ENCODE data around the gene PIP4P1.
"Not testable (repeated sequence)": the region's sequence is repeated elsewhere in the genome, so short reads cannot be mapped to it uniquely, and the experiment has no call there.

PIP4P1 gene

DNA sequence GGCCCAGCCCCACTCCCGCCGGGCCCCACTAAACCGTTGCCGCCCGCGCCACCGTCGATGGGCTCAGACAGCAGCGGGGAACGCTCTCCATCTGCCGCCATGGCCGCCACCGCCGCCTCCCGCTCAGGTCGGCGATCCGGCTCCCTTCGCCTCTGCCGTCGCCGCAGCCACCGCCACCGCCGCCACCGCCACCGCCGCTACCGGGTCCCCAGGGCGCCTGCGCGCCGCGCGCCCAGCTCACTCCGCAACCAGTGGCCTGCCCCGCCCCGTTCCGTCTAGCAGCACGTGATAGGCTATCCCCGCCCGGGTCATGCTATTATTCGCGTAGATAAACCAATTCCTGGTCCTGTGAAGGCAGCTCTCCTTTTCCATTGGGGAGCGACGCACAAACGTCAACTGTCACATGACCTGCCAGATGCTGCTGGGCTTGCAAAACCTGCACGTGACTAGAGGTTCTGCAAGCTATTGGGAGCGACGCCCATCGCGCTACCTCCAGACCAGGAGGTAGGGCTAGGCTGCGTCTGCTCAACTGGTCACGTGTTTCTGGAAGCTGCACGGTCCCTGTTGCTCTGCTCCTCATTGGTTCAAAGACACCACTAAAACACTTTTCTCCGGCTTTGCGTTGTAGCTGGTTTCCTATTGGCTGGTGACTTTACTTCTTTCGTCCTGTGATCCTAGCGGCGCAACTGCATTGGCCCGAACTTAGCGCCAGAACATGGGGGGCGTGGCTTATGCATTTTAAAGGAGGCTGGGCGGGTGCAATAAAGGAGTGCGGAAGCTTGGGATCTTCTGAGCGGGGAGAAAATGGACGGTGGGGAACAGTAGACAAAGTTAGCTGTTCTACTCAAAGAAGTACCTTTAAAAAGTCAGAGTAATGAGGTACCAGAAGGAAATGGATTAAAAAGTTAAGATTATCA is at the start of gene PIP4P1:
Gene PIP4P1, minus strand, starts transcription at position 210 of the 917 bp plus-strand sequence. Its CDS starts 109 bp downstream, at position 101.
- TF ChIP-seq, protein P1, sequence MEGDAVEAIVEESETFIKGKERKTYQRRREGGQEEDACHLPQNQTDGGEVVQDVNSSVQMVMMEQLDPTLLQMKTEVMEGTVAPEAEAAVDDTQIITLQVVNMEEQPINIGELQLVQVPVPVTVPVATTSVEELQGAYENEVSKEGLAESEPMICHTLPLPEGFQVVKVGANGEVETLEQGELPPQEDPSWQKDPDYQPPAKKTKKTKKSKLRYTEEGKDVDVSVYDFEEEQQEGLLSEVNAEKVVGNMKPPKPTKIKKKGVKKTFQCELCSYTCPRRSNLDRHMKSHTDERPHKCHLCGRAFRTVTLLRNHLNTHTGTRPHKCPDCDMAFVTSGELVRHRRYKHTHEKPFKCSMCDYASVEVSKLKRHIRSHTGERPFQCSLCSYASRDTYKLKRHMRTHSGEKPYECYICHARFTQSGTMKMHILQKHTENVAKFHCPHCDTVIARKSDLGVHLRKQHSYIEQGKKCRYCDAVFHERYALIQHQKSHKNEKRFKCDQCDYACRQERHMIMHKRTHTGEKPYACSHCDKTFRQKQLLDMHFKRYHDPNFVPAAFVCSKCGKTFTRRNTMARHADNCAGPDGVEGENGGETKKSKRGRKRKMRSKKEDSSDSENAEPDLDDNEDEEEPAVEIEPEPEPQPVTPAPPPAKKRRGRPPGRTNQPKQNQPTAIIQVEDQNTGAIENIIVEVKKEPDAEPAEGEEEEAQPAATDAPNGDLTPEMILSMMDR (IDR thresholded peaks at IDR 0.05): peak; percentile 18
- Histone ChIP-seq H3K27ac (peak within 1 kb of the TSS; percentile 88), H3K36me3 (peaks cover 33% of the 10 kb centered on the region), H3K27me3 (no peaks in the 10 kb centered on the region), H3K9me3 (no peaks in the 10 kb centered on the region), H3K4me1 (ENCODE audit: control insufficient read depth in 1 of 2, insufficient read depth in 1 of 2, low read depth in 1 of 2, low read length in 1 of 2) (peaks cover 48 to 54% of the 10 kb centered on the region in 2 experiments), H3K4me3 (ENCODE audit: low read depth in 1 of 2, low read length in 1 of 2) (peak within 1 kb of the TSS; percentile 69 to 80)

DNA sequence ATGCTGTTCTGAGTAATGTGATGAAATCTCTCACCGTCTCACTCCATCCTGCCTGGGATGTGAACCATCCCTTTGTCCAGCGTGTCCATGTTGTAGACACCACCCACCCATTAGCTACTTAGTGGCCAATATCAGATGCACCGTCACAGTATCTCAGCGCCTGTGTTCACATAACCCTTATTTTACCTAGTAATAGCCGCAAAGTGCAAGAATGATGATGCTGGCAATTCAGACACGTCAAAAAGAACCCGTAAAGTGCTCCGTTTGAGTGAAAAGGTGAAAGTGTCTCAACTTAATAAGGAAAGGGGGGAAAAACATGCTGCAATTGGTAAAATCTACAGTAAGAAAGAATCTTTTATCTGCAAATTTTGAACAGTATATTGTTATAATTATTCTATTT is 47.1 kb upstream of the PIP4P1 start:
- TF ChIP-seq, protein P1 (IDR thresholded peaks at IDR 0.05): no peak

DNA sequence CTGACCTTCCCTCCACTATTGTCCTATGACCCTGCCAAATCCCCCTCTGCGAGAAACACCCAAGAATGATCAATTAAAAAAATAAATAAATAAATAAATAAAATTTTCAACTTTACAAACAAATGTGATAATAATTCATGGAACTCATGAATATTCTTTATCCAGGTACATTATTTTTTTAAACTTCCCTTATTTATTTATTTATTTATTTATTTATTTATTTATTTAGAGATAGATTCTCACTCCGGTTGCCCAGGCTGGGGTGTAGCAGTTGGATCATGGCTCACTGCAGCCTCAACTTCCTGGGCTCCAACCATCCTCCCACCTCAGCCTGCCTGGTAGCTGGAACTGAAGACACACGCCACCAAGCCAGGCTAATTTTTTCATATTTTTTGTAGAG is 46.3 kb upstream of the PIP4P1 start:
- not testable (repeated sequence) for H3K4me1 ChIP-seq (ENCODE audit: control insufficient read depth in 1 of 2, insufficient read depth in 1 of 2, low read depth in 1 of 2, low read length in 1 of 2); H3K36me3 ChIP-seq; H3K27me3 ChIP-seq; H3K4me3 ChIP-seq (ENCODE audit: low read depth in 1 of 2, low read length in 1 of 2); H3K9me3 ChIP-seq; H3K27ac ChIP-seq

More for the DNA sequence above, 47.1 kb upstream of the PIP4P1 start:
- Histone ChIP-seq H3K36me3 (no peaks in the 10 kb centered on the region), H3K4me3 (ENCODE audit: low read depth in 1 of 2, low read length in 1 of 2) (no peak overlapping the region), H3K27ac (no peak overlapping the region), H3K9me3 (no peaks in the 10 kb centered on the region), H3K4me1 (ENCODE audit: control insufficient read depth in 1 of 2, insufficient read depth in 1 of 2, low read depth in 1 of 2, low read length in 1 of 2) (peaks cover 8 to 10% of the 10 kb centered on the region in 2 experiments), H3K27me3 (no peaks in the 10 kb centered on the region)

DNA sequence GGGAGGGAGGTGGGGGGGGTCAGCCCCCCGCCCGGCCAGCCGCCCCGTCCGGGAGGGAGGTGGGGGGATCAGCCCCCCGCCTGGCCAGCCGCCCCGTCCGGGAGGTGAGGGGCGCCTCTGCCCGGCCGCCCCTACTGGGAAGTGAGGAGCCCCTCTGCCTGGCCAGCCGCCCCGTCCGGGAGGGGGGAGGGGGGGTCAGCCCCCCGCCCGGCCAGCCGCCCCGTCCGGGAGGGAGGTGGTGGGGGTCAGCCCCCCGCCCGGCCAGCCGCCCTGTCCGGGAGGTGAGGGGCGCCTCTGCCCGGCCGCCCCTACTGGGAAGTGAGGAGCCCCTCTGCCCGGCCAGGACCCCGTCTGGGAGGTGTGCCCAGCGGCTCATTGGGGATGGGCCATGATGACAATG is 45.5 kb upstream of the PIP4P1 start:
- H3K27me3 ChIP-seq; H3K27ac ChIP-seq; H3K36me3 ChIP-seq; H3K9me3 ChIP-seq; H3K4me1 ChIP-seq (ENCODE audit: control insufficient read depth in 1 of 2, insufficient read depth in 1 of 2, low read depth in 1 of 2, low read length in 1 of 2); H3K4me3 ChIP-seq (ENCODE audit: low read depth in 1 of 2, low read length in 1 of 2): not testable (repeated sequence)

DNA sequence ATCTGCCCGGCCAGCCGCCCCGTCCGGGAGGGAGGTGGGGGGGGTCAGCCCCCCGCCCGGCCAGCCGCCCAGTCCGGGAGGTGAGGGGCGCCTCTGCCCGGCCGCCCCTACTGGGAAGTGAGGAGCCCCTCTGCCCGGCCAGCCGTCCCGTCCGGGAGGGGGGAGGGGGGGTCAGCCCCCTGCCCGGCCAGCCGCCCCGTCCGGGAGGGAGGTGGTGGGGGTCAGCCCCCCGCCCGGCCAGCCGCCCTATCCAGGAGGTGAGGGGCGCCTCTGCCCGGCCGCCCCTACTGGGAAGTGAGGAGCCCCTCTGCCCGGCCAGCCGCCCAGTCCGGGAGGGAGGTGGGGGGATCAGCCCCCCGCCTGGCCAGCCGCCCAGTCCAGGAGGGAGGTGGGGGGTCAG is 45.0 kb upstream of the PIP4P1 start:
- not testable (repeated sequence) for H3K4me1 ChIP-seq (ENCODE audit: control insufficient read depth in 1 of 2, insufficient read depth in 1 of 2, low read depth in 1 of 2, low read length in 1 of 2); H3K9me3 ChIP-seq; H3K27me3 ChIP-seq; H3K4me3 ChIP-seq (ENCODE audit: low read depth in 1 of 2, low read length in 1 of 2); H3K27ac ChIP-seq; H3K36me3 ChIP-seq

DNA sequence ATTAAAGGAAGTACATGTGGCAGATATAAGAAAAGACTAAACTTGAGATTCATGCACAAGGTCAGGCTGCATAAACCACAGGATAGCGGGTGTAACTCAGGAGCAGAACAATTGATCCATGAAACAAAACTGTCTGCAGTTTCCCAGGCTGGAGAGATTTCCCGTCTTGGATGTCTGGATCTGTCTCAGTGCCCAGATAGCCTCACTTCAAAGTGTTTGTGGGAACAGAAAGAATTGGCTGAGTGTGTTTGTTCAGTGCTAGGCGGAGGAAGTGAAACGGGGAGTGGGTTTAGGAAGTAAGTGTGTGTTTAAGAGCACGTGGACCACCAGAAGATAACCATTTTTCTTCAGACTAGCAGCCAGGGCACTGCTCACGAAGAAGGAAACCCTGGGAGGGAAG is 42.7 kb upstream of the PIP4P1 start:
- H3K9me3 ChIP-seq: no peaks in the 10 kb centered on the region
- peaks cover 3% of the 10 kb centered on the region in 2 experiments for H3K4me1 ChIP-seq (ENCODE audit: control insufficient read depth in 1 of 2, insufficient read depth in 1 of 2, low read depth in 1 of 2, low read length in 1 of 2)
- no peaks in the 10 kb centered on the region for H3K27me3 ChIP-seq
- H3K4me3 ChIP-seq (ENCODE audit: low read depth in 1 of 2, low read length in 1 of 2): no peak overlapping the region
- no peak overlapping the region for H3K27ac ChIP-seq
- TF ChIP-seq, protein P1 (IDR thresholded peaks at IDR 0.05): no peak
- no peaks in the 10 kb centered on the region for H3K36me3 ChIP-seq

DNA sequence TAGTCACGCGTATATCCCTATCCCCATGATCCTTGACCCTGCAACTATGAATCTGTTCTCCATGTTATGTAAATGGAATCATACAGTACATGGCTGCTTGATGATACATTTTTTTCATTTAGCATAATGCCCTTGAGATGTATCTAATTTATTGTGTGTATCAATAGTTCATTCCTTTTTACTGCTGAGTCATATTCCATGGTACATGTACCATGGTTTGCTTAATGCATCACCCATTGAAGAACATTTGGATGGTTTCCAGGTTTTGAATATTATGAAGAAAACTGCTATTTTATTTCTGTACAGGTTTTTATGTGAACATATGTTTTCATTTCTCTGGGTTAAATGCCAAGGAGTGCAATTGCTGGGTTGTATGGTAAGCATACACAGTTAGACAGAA is 40.1 kb upstream of the PIP4P1 start:
- no peak overlapping the region for H3K27ac ChIP-seq
- H3K27me3 ChIP-seq: no peaks in the 10 kb centered on the region
- H3K4me1 ChIP-seq (ENCODE audit: control insufficient read depth in 1 of 2, insufficient read depth in 1 of 2, low read depth in 1 of 2, low read length in 1 of 2): peaks cover 11 to 15% of the 10 kb centered on the region in 2 experiments
- no peaks in the 10 kb centered on the region for H3K9me3 ChIP-seq
- TF ChIP-seq, protein P1 (IDR thresholded peaks at IDR 0.05): no peak
- no peaks in the 10 kb centered on the region for H3K36me3 ChIP-seq
- H3K4me3 ChIP-seq (ENCODE audit: low read depth in 1 of 2, low read length in 1 of 2): no peak overlapping the region
